IPS-18c (cell line): ENCODE measurements around the gene LBP.

Experiments
- H3K4me3 ChIP-seq: 2 replicates; pipeline ENCODE4 v1.7.0; 2013; ENCODE audit warnings: low read depth, mild to moderate bottlenecking, low read length, moderate library complexity; ENCODE audit not compliant: insufficient read depth
- H3K9me3 ChIP-seq: one replicate; pipeline ENCODE4 v1.6.1; 2013; ENCODE audit warnings: mild to moderate bottlenecking, low read length, moderate library complexity; ENCODE audit not compliant: control insufficient read depth, insufficient read depth

Gene LBP

GRCh38 chr20:38346247-38346651, at the start of gene LBP:
LBP (plus strand) TSS chr20:38346482; CDS start chr20:38346517, 35 bp downstream.
- H3K9me3 ChIP-seq = no peaks in the 10 kb centered on the region

GRCh38 chr20:38297916-38298674, 48.2 kb upstream of the LBP start:
- H3K4me3 ChIP-seq = no peak overlapping the region
- H3K9me3 ChIP-seq = no peaks in the 10 kb centered on the region

More at GRCh38 chr20:38346247-38346651, at the start of gene LBP:
- H3K4me3 ChIP-seq = no peak within 1 kb of the TSS

- H3K9me3 ChIP-seq = no peaks in the 10 kb centered on the region
- no peak overlapping the region for H3K4me3 ChIP-seq
These were observed 47.5 kb upstream of the LBP start for GRCh38 chr20:38298768-38299288.

- no peaks in the 10 kb centered on the region for H3K9me3 ChIP-seq
These were observed 46.3 kb upstream of the LBP start for GRCh38 chr20:38299963-38300362.

GRCh38 chr20:38300438-38300837, 45.8 kb upstream of the LBP start:
- Histone ChIP-seq H3K9me3 (no peaks in the 10 kb centered on the region), H3K4me3 (no peak overlapping the region)

More at GRCh38 chr20:38299963-38300362, 46.3 kb upstream of the LBP start:
- no peak overlapping the region for H3K4me3 ChIP-seq

GRCh38 chr20:38301309-38301708, 45.0 kb upstream of the LBP start:
- Histone ChIP-seq H3K4me3 (no peak overlapping the region), H3K9me3 (no peaks in the 10 kb centered on the region)

- H3K9me3 ChIP-seq = no peaks in the 10 kb centered on the region
- no peak overlapping the region for H3K4me3 ChIP-seq
These were observed 43.5 kb upstream of the LBP start for GRCh38 chr20:38302786-38303185.

GRCh38 chr20:38303908-38304379, 42.3 kb upstream of the LBP start, which contains the start of gene BPI:
BPI (plus strand) TSS chr20:38304156; CDS start chr20:38304224, 68 bp downstream.
- H3K9me3 ChIP-seq = no peaks in the 10 kb centered on the region
- H3K4me3 ChIP-seq = no peak within 1 kb of the TSS

GRCh38 chr20:38304845-38305447, 41.3 kb upstream of the LBP start:
- no peaks in the 10 kb centered on the region for H3K9me3 ChIP-seq
- H3K4me3 ChIP-seq = no peak overlapping the region

- Histone ChIP-seq H3K4me3 (no peak overlapping the region), H3K9me3 (no peaks in the 10 kb centered on the region)
These were observed 40.7 kb upstream of the LBP start for GRCh38 chr20:38305541-38305940.

- H3K9me3 ChIP-seq = no peaks in the 10 kb centered on the region
These were observed 39.9 kb upstream of the LBP start for GRCh38 chr20:38306379-38306778.

GRCh38 chr20:38307371-38308046, 38.8 kb upstream of the LBP start:
- H3K4me3 ChIP-seq = no peak overlapping the region
- H3K9me3 ChIP-seq = no peaks in the 10 kb centered on the region

More at GRCh38 chr20:38306379-38306778, 39.9 kb upstream of the LBP start:
- no peak overlapping the region for H3K4me3 ChIP-seq

GRCh38 chr20:38308047-38308438, 38.2 kb upstream of the LBP start:
- no peaks in the 10 kb centered on the region for H3K9me3 ChIP-seq
- H3K4me3 ChIP-seq = no peak overlapping the region

- no peak overlapping the region for H3K4me3 ChIP-seq
- H3K9me3 ChIP-seq = no peaks in the 10 kb centered on the region
These were observed 37.8 kb upstream of the LBP start for GRCh38 chr20:38308447-38308846.

GRCh38 chr20:38311091-38311490, 35.2 kb upstream of the LBP start:
- no peaks in the 10 kb centered on the region for H3K9me3 ChIP-seq
- no peak overlapping the region for H3K4me3 ChIP-seq

- H3K9me3 ChIP-seq = no peaks in the 10 kb centered on the region
These were observed 34.8 kb upstream of the LBP start for GRCh38 chr20:38311491-38311890.

GRCh38 chr20:38313676-38314075, 32.6 kb upstream of the LBP start:
- no peak overlapping the region for H3K4me3 ChIP-seq
- H3K9me3 ChIP-seq = no peaks in the 10 kb centered on the region

More at GRCh38 chr20:38311491-38311890, 34.8 kb upstream of the LBP start:
- no peak overlapping the region for H3K4me3 ChIP-seq
